Measurements from ENCODE around the gene SLC26A8.

DNA sequence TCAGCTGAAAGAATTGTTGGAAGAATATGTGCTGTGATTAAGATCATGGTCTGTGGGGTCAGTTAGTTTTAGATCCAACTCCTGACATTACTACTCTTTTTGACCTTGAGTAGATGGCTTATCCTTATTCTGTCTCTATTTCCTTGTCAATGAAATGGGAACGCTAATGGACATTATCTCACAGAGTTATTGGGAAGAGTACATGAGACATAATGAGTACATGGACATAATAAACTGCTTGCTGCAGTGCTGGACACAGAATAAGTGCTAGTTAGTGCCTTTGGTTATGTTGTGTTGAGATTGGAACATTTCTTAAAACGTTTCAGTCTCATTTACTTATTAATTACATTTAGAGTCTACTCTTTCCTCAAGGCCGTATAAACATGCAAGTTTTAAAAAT is 45.8 kb upstream of the SLC26A8 start:
- TF ChIP-seq CTCF (IDR thresholded peaks at IDR 0.05): no peak
- no peak for TF ChIP-seq EP300 (IDR thresholded peaks at IDR 0.05)
